NOMO-1 treated with dmso at 0.1 percent for 144 hours (cell line): ENCODE results near the gene ASXL1.
"Not testable (repeated sequence)": the region's sequence is repeated elsewhere in the genome, so short reads cannot be mapped to it uniquely, and the experiment has no call there.

Experiments used
- DNase-seq: peaks from one replicate; lab custom pipeline; 2025; ENCODE audit not compliant: unreplicated experiment; lab: John Stamatoyannopoulos, UW

Gene ASXL1

GRCh38 chr20:32336918-32337347 lies 21.2 kb upstream of the ASXL1 start:
- DNase-seq: peak; percentile 49

- no peak for DNase-seq
Observed at GRCh38 chr20:32337937-32338661, 20.0 kb upstream of the ASXL1 start.

GRCh38 chr20:32338665-32339064 lies 19.5 kb upstream of the ASXL1 start:
- DNase-seq: no peak

- DNase-seq: no peak
Observed at GRCh38 chr20:32339116-32339515, 19.0 kb upstream of the ASXL1 start.

GRCh38 chr20:32341053-32341452 lies 17.1 kb upstream of the ASXL1 start:
- DNase-seq: not testable (repeated sequence)

GRCh38 chr20:32343439-32343838 lies 14.7 kb upstream of the ASXL1 start:
- DNase-seq: no peak

- no peak for DNase-seq
Observed at GRCh38 chr20:32344835-32345506, 13.2 kb upstream of the ASXL1 start.

GRCh38 chr20:32348207-32348606 lies 9.9 kb upstream of the ASXL1 start:
- DNase-seq: no peak

- no peak for DNase-seq
Observed at GRCh38 chr20:32350421-32350820, 7.7 kb upstream of the ASXL1 start.

GRCh38 chr20:32352121-32352720 lies 5.9 kb upstream of the ASXL1 start:
- DNase-seq: no peak

GRCh38 chr20:32353848-32354496 lies 4.2 kb upstream of the ASXL1 start:
- DNase-seq: no peak

- no peak for DNase-seq
Observed at GRCh38 chr20:32354592-32355416, 3.3 kb upstream of the ASXL1 start.

GRCh38 chr20:32355417-32355841 lies 2.7 kb upstream of the ASXL1 start:
- DNase-seq: no peak

- not testable (repeated sequence) for DNase-seq
Observed at GRCh38 chr20:32355907-32356621, 2.1 kb upstream of the ASXL1 start.

GRCh38 chr20:32356622-32357374 lies 1.3 kb upstream of the ASXL1 start:
- DNase-seq: peak; percentile 19

- no peak for DNase-seq
Observed at GRCh38 chr20:32357375-32357868, 709 bp upstream of the ASXL1 start.

GRCh38 chr20:32358632-32358882 lies 426 bp downstream of the ASXL1 start:
- no peak for DNase-seq

- no peak for DNase-seq
Observed at GRCh38 chr20:32358883-32359632, 927 bp downstream of the ASXL1 start.
